Calu3 (cell line): ENCODE results near the gene CALY. TPM values are rescaled to one million over a fixed set of nuclear protein-coding genes. Genes with fewer than 3 reads are reported as not detected.
A peak's percentile ranks its signal among the peaks of the same experiment; 100 is the strongest.

Experiments
- BruUV-seq: library from RNA; stranded (reverse); fragments of 400-500 nt; replicated peaks from 2 replicates; lab custom pipeline; 2021; lab: Mats Ljungman, UMichigan
- CTCF ChIA-PET: fragments of 300-600 bp; sonication (Branson Sonifier 250); formaldehyde crosslinking; loops from one replicate; lab custom pipeline; 2022; ENCODE audit warnings: antibody characterized with exemption; lab: Charles Lee
- DNase-seq: peaks from one replicate; pipeline ENCODE4 v3.0.0; 2022
- H3K27ac Mint-ChIP-seq: one replicate; pipeline ENCODE4 v1.8.0; 2022; ENCODE audit warnings: mixed read lengths; ENCODE audit not compliant: unreplicated experiment
- H3K27me3 Mint-ChIP-seq: one replicate; pipeline ENCODE4 v1.8.0; 2022; ENCODE audit warnings: mixed read lengths; ENCODE audit not compliant: unreplicated experiment
- H3K36me3 Mint-ChIP-seq: one replicate; pipeline ENCODE4 v1.8.0; 2022; ENCODE audit warnings: mild to moderate bottlenecking, moderate library complexity, mixed read lengths; ENCODE audit not compliant: insufficient read depth, unreplicated experiment
- H3K4me1 Mint-ChIP-seq: one replicate; pipeline ENCODE4 v1.8.0; 2022; ENCODE audit warnings: mild to moderate bottlenecking, low read depth, mixed read lengths; ENCODE audit not compliant: unreplicated experiment
- H3K4me3 Mint-ChIP-seq: one replicate; pipeline ENCODE4 v1.8.0; 2022; ENCODE audit warnings: mild to moderate bottlenecking, low read depth, moderate library complexity, mixed read lengths; ENCODE audit not compliant: unreplicated experiment
- H3K9me3 Mint-ChIP-seq: one replicate; pipeline ENCODE4 v1.8.0; 2022; ENCODE audit warnings: low read depth, mixed read lengths; ENCODE audit not compliant: unreplicated experiment
- CTCF ChIP-seq: fragments of 200-600 bp; IDR thresholded peaks from one replicate; pipeline ENCODE4 v1.8.0; 2022; ENCODE audit warnings: antibody characterized with exemption; ENCODE audit not compliant: unreplicated experiment
- intact Hi-C: fragments of 100-400 bp; cut with micrococcal nuclease; formaldehyde crosslinking; loops from one replicate; pipeline ENCODE4 v1.10.0; 2022; ENCODE audit not compliant: unreplicated experiment
- total RNA-seq: library from RNA; stranded (reverse); gene quantifications from 2 replicates; pipeline ENCODE4 v1.2.3, GENCODE V29; 2022

Gene CALY
- total RNA-seq, 1 experiment from 2014 or later: not detected

DNA sequence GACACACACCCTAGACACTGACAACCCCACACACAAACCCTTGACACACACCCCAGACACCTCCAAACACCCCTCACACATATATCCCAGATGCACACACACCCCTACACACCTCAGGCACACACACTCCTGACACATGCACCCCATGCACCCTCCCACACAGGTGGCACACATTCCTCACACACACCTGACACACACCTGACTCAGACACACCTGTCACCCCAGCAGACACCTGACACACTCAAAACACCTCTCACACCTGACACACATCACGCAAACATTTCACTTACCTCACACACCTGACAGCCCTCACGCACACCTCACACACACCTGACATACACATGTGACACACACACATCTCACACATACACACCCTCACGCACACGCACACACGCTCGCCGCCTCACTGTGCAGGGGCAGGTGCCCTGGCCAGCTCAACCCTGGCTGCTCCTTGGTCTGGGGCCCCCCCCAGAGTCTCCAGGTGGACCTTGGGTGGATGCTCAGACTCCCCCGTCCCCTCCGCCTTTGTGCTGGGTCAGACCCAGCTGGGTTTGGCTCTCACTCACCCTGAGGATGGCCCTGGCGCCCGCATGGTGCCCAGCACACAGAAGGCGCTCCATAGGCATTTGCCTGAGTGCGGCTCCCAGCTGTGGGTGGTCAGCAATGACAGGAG is 3.1 kb upstream of the CALY start:
- BruUV-seq: no TSS peak
- H3K27me3 Mint-ChIP-seq: peaks cover 6% of the 10 kb centered on the region
- no peaks in the 10 kb centered on the region for H3K4me1 Mint-ChIP-seq
- no peak for DNase-seq
- TF ChIP-seq CTCF: no peak
- intact Hi-C loops: no loop called here
- peaks cover 9% of the 10 kb centered on the region for H3K36me3 Mint-ChIP-seq
- no peaks in the 10 kb centered on the region for H3K9me3 Mint-ChIP-seq
- H3K4me3 Mint-ChIP-seq: no peak overlapping the region
- CTCF ChIA-PET: no interaction called here
- no peak overlapping the region for H3K27ac Mint-ChIP-seq

DNA sequence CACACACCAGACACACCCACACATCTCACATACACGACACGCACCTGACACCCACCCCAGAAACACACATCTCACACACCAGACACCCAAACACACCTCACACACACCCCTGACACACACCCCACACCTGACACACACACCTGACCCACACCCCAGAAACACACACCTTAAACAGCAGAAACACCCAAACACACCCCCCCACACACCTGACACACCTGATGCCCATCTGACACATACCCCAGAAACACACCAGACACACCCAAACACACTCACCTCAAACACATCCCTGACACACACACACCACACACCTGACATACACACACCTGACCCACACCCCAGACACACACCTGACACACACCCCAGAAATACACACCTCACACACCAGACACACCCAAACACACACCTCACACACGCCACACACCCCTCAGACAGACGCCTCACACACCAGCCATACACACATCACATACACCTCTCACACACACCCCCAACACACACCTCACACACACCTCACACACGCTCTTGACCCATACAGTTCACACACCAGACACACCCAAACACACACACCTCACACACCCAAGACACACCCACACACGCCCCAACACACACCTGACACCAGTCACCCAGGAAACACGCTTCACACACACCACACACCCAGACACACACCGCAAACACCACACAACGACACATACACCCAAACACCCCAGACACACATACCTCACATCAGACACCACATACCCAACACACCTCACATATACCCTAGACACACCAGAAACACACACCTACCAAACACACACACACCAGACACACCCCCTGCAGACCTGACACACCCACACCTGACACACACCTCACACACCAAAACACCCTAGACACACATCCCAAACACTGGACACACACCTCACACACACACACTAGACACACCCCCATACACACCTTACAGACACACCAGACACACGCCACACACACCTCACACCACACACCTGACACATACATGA is 1.7 kb upstream of the CALY start:
- Mint-ChIP-seq H3K4me3 (no peak overlapping the region), H3K27ac (no peak overlapping the region), H3K36me3 (peaks cover 9% of the 10 kb centered on the region), H3K4me1 (no peaks in the 10 kb centered on the region), H3K27me3 (peaks cover 21% of the 10 kb centered on the region), H3K9me3 (no peaks in the 10 kb centered on the region)
- intact Hi-C loops: no loop called here
- BruUV-seq: no TSS peak
- DNase-seq: no peak
- CTCF ChIA-PET: no interaction called here
- no peak for TF ChIP-seq CTCF

- TF ChIP-seq CTCF: no peak
- peaks cover 9% of the 10 kb centered on the region for H3K36me3 Mint-ChIP-seq
- intact Hi-C loops: no loop called here
- H3K4me3 Mint-ChIP-seq: no peak overlapping the region
- no TSS peak for BruUV-seq
- H3K27ac Mint-ChIP-seq: no peak overlapping the region
- DNase-seq: no peak
- peaks cover 31% of the 10 kb centered on the region for H3K27me3 Mint-ChIP-seq
- H3K9me3 Mint-ChIP-seq: no peaks in the 10 kb centered on the region
- no peaks in the 10 kb centered on the region for H3K4me1 Mint-ChIP-seq
- CTCF ChIA-PET: no interaction called here
Measured at GRCh38 chr10:133337370-133337725, 652 bp upstream of the CALY start.

GRCh38 chr10:133336118-133336576 is 549 bp downstream of the CALY start:
- Mint-ChIP-seq H3K9me3 (no peaks in the 10 kb centered on the region), H3K4me1 (no peaks in the 10 kb centered on the region), H3K27ac (no peak overlapping the region), H3K36me3 (peaks cover 9% of the 10 kb centered on the region), H3K27me3 (peaks cover 43% of the 10 kb centered on the region), H3K4me3 (peak overlapping the region; percentile 59)
- TF ChIP-seq CTCF: no peak
- no peak for DNase-seq
- intact Hi-C loops: no loop called here
- CTCF ChIA-PET: no interaction called here
- no TSS peak for BruUV-seq
